Ovary (tissue), 3 donors: Measurements from ENCODE around the gene WDR1.

Source experiments
- CTCF ChIP-seq, 3 donors: fragments of 450-650 bp in 2 of 3; fragments of 200-600 bp in 1 of 3; IDR thresholded peaks; one replicate each; pipeline versions ENCODE4 v1.5.1 to v1.8.0; 2016 to 2022; ENCODE audit warnings: antibody characterized with exemption in 3 of 3, mild to moderate bottlenecking in 1 of 3
- POLR2A ChIP-seq: fragments of 450-650 bp; IDR thresholded peaks from one replicate; pipeline ENCODE4 v1.6.1; 2017; ENCODE audit warnings: antibody characterized with exemption, mild to moderate bottlenecking, moderate library complexity
- donor health status: DM: no; HTN: no; CAD: no.

GRCh38 chr4:10119278-10119677, 2.7 kb upstream of the WDR1 start:
- TF ChIP-seq POLR2A (no peak), CTCF (IDR thresholded peaks at IDR 0.05) (no peak)
